GM03348 (cell line): Measurements from ENCODE around the gene MYO5A.

Experiments
- DNase-seq: peaks from one replicate; pipeline ENCODE4 v3.0.0; 2012; ENCODE audit warnings: low spot score

Gene MYO5A

GRCh38 chr15:52362497-52362896, 166.2 kb downstream of the MYO5A start:
- peak; percentile 79 for DNase-seq

GRCh38 chr15:52361975-52362494, 166.6 kb downstream of the MYO5A start:
- no peak for DNase-seq

DNA sequence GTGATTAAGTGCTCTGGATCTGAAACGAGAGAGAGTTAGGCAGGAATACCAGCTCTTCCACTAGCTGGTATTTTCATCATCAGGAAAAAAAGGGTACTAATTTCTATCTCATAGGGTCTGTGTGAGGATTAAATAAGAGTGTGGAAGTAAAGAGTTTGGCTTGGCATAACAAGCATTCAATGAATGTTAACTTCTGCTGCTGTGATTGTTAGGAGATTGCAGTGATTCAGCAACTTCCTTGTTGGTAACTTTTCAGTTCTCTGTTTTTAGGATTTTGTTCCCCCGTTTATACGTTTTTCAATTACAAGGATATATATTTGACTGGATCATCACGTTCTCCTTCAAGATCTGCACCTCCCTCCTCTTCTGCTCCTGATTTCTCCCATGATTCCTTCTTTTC, 167.2 kb downstream of the MYO5A start:
- DNase-seq: no peak

GRCh38 chr15:52360229-52361203, 168.2 kb downstream of the MYO5A start:
- DNase-seq: no peak

DNA sequence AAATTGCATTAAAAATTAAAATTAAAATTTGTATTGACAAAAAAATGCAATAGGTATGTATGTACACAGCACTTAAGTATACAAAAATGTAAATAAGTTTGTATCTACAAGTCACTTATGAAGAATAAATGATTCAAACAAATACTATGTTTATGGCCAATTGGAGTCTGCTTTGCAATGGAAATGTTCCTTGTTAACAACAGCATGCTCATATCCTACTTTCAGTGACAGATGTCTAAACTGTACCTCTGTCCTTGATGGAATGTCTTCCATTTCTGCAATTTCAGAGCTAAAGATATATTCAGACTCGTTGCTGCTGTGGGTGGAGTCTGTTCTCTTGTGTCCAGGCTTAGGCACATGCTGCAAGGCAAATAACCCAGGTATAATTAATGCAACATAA, 169.0 kb downstream of the MYO5A start:
- DNase-seq: no peak

DNA sequence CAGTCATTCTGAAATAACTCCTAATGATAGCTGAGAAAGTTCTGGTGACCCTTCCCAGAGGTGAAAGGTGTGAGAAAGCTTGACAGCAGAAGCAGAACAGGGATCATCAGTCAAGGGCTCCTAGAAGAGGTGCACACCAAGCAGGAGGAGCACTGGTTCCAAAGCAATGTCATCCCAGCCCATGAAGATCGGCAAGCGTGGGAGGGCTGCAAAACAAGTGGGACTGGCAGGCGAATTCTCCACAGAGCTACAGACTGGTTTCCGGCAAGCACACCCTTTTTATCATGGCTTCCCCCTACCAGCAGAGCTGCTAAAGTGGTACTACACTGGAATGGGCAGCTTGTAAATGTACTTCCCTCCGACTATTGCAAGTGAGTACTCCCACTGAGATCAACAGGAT, 170.7 kb downstream of the MYO5A start:
- no peak for DNase-seq

DNA sequence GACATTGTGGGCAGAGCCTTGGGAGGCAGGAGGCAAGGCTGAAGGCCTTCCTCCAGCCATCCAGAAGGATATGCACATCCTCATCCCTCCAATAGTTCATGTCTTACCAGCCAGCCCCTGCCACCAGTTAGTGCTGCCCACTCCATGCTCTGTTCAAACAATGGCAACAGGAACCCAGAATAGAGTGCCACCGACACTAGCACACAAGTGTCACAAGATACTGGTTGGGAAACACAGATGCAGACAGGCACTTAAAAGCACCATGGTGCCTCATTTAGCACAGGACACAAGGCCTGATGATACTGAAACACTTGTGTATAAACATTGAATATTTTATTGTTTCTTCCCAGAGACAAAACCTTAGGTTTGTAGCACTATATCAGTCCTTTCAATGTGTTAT, 176.6 kb downstream of the MYO5A start:
- DNase-seq: no peak

GRCh38 chr15:52351206-52351908, 177.3 kb downstream of the MYO5A start:
- peak; percentile 62 for DNase-seq

DNA sequence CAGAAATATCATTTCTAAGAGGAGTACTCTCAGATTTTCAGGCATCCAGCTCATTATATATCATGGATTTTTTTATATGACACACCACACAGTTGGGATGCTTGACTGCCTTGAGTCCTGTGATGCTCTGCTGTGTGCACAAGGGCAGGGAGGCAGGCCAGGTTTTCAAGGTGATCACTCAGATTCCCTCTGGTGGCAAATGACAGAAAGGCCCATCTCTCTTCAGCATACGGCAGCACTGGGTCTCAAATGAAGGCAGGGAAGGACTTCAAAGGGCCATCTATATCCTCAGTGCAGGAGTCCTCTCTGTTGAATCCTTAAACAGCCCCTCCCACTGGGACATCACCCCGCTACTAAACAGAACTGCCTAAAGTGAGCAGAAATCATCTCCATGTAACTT, 178.3 kb downstream of the MYO5A start:
- no peak for DNase-seq

- DNase-seq: peak; percentile 17
Measured at GRCh38 chr15:52349052-52349700, 179.5 kb downstream of the MYO5A start.

DNA sequence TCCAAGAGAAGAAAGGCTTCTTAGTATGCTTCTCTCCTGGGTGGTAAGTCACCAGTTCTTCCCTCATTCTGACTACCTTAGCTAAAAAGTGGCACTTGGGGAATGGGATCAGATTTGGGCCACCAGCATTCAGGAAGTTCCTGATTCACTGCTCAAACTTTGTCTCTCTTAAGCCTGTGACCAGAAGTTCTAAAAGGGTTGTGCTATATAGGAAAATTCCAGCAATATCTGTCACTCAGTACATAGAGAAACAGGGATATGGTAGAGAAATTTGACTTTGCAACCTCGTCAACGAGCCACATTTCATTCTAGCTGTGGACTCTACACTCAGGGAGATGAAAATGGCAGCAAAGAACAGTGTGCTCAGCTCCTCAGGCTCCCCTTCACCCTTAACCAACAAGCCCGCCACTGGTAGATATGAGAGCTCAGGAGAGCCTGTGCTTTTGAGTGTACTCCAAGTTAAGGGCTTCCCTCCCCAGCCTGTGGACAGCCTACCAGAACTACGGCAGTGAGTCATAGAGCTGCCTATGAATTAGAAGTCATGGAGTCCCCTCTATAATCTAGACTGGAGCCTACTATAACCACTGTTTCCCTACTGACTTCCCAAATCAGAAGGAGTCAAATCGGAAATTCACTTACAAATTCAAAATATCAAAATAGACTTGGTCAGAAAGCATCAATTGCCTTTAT, 180.5 kb downstream of the MYO5A start:
- DNase-seq: peak; percentile 7

DNA sequence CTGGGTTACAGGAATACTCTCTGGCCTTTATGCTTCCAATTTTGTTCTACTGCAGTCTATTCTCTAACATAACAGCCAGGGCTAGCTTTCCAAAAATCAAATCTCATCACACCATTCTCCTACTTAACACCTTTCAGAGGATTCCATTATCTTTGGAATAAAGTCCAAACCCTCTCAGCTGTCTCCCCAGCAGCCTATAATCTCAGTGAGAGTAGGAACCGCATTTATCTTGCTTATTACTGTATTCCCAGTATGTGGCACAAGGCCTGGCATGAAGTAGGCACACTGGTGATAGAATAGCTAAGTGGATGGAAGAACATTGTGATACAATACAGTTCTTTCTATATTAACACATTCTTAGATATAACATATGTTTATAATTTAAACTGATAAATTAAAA, 184.1 kb downstream of the MYO5A start:
- DNase-seq: no peak

DNA sequence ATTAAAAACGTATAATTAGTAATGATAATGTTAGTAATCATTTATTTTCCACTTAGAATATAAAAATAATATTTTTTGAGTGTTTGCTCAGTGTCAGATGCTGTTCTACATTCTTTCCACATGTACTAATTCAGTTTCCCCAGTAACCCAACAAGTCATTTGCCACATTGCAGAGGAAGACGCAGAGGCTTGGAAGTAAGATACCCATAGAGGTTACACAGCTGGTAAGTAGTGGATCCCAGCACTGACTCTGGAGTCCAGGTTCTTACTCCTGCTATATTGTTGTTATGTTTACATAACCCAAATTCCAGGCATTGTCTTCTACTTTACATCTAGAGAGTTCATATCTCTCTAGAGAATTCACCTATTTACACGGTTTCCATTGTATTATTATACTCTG, 184.8 kb downstream of the MYO5A start:
- peak; percentile 20 for DNase-seq

DNA sequence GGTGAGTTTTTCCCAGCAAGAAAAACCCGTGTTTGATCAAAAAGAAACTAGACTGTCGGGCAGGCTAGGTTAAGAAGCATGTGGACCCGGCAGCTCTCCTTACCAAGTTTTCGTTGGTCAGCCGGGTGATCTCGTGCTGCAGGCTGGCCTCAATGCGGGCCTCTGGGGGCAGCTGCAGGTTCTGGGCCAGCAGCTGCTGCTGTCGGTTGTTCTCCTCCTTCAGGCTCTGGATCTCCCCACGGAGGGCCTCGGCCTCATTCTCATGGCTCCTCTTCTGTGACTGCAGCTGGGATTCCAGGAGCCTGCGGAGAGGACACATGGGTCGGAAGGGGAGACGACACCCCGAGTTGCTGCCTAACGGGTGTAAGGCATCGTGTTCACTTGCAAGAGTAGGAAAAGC, 188.6 kb downstream of the MYO5A start:
- DNase-seq: no peak

- no peak for DNase-seq
Measured at GRCh38 chr15:52338891-52339290, 189.8 kb downstream of the MYO5A start.

DNA sequence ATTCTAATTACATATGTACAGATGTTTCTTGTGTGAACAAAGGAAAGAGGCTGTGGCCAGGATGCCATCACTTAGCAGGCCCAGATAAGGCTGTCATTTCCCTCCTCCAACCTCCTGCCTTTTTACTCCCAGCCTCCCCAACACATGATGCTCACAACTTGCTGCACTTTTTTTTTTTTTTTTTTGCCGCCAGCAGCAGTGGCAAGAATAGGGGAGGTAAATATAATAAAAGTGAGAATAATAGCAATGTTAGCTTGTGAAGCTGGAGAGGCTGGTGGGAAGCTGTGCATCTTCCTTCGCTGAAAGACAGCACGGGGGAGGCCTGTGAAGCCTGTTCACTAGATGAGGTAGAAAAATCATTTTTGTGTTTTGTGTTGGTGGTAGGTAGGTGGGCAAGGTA, 190.6 kb downstream of the MYO5A start:
- no peak for DNase-seq

DNA sequence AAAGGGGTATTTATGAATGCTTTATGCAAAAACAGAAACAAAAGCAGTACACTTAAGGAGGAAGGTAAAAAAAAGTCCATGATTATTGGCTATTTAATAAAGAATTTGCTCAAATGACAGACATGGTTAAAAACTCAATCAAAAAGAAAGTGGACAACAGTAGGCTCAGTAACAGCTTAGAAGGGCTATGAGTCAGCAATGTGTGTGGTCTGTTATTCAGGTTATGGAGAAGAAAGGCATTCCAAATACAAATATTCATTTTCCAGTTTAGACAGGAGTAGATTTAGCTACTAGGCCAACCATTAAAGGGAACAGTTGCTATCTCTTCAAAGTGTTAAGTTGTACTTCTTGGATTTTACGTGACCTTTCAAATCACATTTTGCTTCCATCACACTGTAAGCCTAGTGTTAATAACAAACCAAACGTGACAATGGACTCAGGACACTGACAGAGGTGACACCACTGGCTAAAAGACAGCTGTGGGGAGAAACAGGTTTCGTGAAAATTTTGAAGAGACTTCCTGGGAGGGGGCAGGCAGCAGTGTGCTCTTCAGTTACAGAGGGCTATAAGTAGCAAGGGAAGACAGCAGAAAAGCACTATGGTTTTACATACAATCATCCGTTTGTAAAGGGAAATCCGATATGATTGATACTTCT, 191.4 kb downstream of the MYO5A start:
- DNase-seq: peak; percentile 55

- DNase-seq: no peak
Measured at GRCh38 chr15:52336529-52336928, 192.2 kb downstream of the MYO5A start.

- DNase-seq: peak; percentile 44
Measured at GRCh38 chr15:52334491-52335160, 194.1 kb downstream of the MYO5A start.

DNA sequence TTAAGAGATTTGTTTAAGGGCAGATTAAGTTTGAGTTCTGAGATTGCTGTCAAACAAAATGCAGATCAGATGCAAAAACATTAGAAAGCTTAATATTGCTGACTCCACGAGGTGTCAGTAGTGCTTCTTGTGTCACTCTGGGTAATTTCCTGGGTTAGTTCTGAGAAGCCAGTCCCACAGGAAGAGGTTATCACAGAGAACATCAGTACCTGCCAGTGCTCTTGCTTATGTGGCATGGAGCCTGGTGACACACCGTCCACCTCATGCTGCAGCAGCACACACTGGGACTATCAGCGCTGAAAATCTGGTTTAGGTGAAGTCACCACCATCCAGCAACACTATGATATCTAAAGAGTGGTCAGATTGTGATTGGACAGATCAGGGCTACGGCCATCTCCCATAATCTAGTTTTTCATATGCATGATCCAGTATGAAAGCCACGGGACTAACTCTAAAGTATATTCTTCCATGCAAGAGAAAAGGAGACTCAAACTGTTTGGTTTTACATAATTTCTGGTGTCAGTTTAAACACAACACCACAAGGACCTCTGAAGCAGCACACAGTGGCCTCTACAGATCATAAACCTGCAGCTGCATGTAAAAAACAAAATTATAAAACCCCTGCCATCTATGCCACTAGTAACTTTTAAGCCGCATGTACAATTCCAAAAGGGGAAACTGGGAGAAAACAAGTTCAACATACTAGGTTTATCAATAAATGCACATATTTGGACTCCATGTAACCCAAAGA, 197.0 kb downstream of the MYO5A start:
- peak; percentile 53 for DNase-seq
